ENCODE data around the gene ZG16. TPM values are rescaled to one million over a fixed set of nuclear protein-coding genes. Genes with fewer than 3 reads are reported as not detected.

The ZG16 gene
- total RNA-seq, 2 donors from 2014 or later: not detected

GRCh38 chr16:29804455-29805231 is 26.6 kb downstream of the ZG16 start:
- H3K27me3 ChIP-seq (replicated peaks; ENCODE audit: insufficient read depth): no peaks in the 10 kb centered on the region
- TF ChIP-seq CTCF (IDR thresholded peaks at IDR 0.05): no peak
- ATAC-seq (ENCODE audit: insufficient number of reproducible peaks, low FRiP score, low read depth): no peak
- H3K9me3 ChIP-seq: no peaks in the 10 kb centered on the region
- peaks cover 21 to 37% of the 10 kb centered on the region in 2 donors for H3K4me1 ChIP-seq (ENCODE audit: control insufficient read depth in 1 of 2, low read depth in 2 of 2)
- H3K4me3 ChIP-seq: peak overlapping the region; percentile 89
- no peak for DNase-seq (ENCODE audit: low spot score)
- H3K27ac ChIP-seq: peak overlapping the region; percentile 93 to 95
- peaks cover 14% of the 10 kb centered on the region for H3K36me3 ChIP-seq

GRCh38 chr16:29805232-29806098 is 27.4 kb downstream of the ZG16 start:
- Histone ChIP-seq H3K4me1 (ENCODE audit: control insufficient read depth in 1 of 2, low read depth in 2 of 2) (peaks cover 25 to 45% of the 10 kb centered on the region in 2 donors), H3K9me3 (no peaks in the 10 kb centered on the region), H3K36me3 (peaks cover 9% of the 10 kb centered on the region), H3K4me3 (peak overlapping the region; percentile 89), H3K27me3 (replicated peaks; ENCODE audit: insufficient read depth) (no peaks in the 10 kb centered on the region), H3K27ac (peak overlapping the region; percentile 93 to 95)
- ATAC-seq (ENCODE audit: insufficient number of reproducible peaks, low FRiP score, low read depth) (peak; percentile 72), DNase-seq (ENCODE audit: low spot score) (peak; percentile 91)
- TF ChIP-seq CTCF (IDR thresholded peaks at IDR 0.05): no peak

GRCh38 chr16:29806099-29806579 is 28.1 kb downstream of the ZG16 start, which contains the start of gene MAZ:
TSS of gene MAZ (plus strand) at chr16:29806529. CDS start at chr16:29806702, 173 bp downstream.
- Histone ChIP-seq H3K27ac (peak within 1 kb of the TSS; percentile 93 to 95), H3K4me3 (peak within 1 kb of the TSS; percentile 89), H3K36me3 (peaks cover 9% of the 10 kb centered on the region), H3K27me3 (replicated peaks; ENCODE audit: insufficient read depth) (no peaks in the 10 kb centered on the region), H3K9me3 (no peaks in the 10 kb centered on the region), H3K4me1 (ENCODE audit: control insufficient read depth in 1 of 2, low read depth in 2 of 2) (peaks cover 30 to 51% of the 10 kb centered on the region in 2 donors)
- DNase-seq (ENCODE audit: low spot score) (no peak), ATAC-seq (ENCODE audit: insufficient number of reproducible peaks, low FRiP score, low read depth) (no peak)
- no peak for TF ChIP-seq CTCF (IDR thresholded peaks at IDR 0.05)

- H3K27ac ChIP-seq: peak overlapping the region; percentile 87 to 92
- H3K9me3 ChIP-seq: no peaks in the 10 kb centered on the region
- H3K4me3 ChIP-seq: peak overlapping the region; percentile 75
- ATAC-seq (ENCODE audit: insufficient number of reproducible peaks, low FRiP score, low read depth) (no peak), DNase-seq (ENCODE audit: low spot score) (no peak)
- H3K27me3 ChIP-seq (replicated peaks; ENCODE audit: insufficient read depth): no peaks in the 10 kb centered on the region
- no peak for TF ChIP-seq CTCF (IDR thresholded peaks at IDR 0.05)
- H3K4me1 ChIP-seq (ENCODE audit: control insufficient read depth in 1 of 2, low read depth in 2 of 2): peaks cover 30 to 51% of the 10 kb centered on the region in 2 donors
- peaks cover 9% of the 10 kb centered on the region for H3K36me3 ChIP-seq
Observed at GRCh38 chr16:29806641-29807425, 28.8 kb downstream of the ZG16 start.

Data from thoracic aorta (tissue), 2 donors.